Measurements from ENCODE around the gene PRKG1.

DNA sequence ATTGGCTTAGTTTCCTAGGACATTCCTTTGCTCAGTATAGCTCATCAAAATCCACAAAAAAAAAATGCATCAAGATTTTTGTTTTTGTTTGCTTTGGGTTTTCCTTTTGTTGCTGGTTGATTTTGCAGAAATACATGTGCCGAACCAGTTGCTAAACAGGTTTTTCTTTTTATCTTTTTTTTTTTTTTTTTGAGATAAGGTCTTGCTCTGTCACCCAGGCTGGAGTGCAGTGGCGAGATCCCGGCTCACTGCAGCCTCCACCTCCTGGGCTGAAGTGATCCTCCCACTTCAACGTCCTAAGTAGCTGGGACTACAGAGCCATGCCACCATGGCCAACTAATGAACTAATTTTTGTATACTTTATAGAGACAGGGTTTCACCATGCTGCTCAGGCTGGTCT lies 616.8 kb downstream of the PRKG1 start:
- TF ChIP-seq, protein P1, sequence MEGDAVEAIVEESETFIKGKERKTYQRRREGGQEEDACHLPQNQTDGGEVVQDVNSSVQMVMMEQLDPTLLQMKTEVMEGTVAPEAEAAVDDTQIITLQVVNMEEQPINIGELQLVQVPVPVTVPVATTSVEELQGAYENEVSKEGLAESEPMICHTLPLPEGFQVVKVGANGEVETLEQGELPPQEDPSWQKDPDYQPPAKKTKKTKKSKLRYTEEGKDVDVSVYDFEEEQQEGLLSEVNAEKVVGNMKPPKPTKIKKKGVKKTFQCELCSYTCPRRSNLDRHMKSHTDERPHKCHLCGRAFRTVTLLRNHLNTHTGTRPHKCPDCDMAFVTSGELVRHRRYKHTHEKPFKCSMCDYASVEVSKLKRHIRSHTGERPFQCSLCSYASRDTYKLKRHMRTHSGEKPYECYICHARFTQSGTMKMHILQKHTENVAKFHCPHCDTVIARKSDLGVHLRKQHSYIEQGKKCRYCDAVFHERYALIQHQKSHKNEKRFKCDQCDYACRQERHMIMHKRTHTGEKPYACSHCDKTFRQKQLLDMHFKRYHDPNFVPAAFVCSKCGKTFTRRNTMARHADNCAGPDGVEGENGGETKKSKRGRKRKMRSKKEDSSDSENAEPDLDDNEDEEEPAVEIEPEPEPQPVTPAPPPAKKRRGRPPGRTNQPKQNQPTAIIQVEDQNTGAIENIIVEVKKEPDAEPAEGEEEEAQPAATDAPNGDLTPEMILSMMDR (conservative IDR thresholded peaks at IDR 0.05; ENCODE audit: low read depth, low read length), result no peak
- TF ChIP-seq MAZ (IDR thresholded peaks at IDR 0.05; ENCODE audit: borderline replicate concordance, low read depth, low read length) (no peak), POLR2A (IDR thresholded peaks at IDR 0.05; ENCODE audit: low read depth, low read length) (no peak), RAD21 (IDR thresholded peaks at IDR 0.05; ENCODE audit: low read length) (no peak), SMC3 (IDR thresholded peaks at IDR 0.05; ENCODE audit: low read depth, low read length) (no peak), BHLHE40 (IDR thresholded peaks at IDR 0.05; ENCODE audit: low read depth, low read length) (no peak), MXI1 (IDR thresholded peaks at IDR 0.05; ENCODE audit: borderline replicate concordance, low read depth, low read length) (no peak), MAFK (IDR thresholded peaks at IDR 0.05; ENCODE audit: low read depth, low read length) (no peak), NFE2L2 (IDR thresholded peaks at IDR 0.05; ENCODE audit: low read depth, low read length) (no peak)
